ENCODE data around the gene CAMSAP3.
"Not testable (repeated sequence)": the region's sequence is repeated elsewhere in the genome, so short reads cannot be mapped to it uniquely, and the experiment has no call there.

CAMSAP3 gene

DNA sequence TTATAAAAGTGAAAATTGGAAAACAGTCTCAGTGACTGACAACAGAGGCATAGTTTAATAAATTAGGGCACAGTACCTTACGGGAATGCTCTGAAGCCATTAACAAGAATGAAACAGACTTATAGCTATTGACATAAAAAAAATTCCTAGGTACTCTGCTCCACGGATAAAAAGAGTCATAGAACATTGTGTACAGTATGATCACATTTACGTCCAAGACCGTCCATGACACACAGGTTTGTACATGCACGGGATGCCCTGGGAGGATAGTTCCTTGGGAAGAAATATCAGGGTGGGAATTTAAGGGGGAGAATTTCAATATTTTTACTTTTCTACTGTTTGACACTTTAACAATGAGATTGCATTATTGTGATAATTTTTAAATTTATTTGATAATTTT, 24.9 kb upstream of the CAMSAP3 start:
- FAIRE-seq = no peak

GRCh38 chr19:7575434-7576040, 20.1 kb upstream of the CAMSAP3 start:
- DNase-seq (ENCODE audit: insufficient read length, low spot score) = no peak

More for the DNA sequence above, 24.9 kb upstream of the CAMSAP3 start:
- DNase-seq (ENCODE audit: insufficient read length, low spot score) = no peak

DNA sequence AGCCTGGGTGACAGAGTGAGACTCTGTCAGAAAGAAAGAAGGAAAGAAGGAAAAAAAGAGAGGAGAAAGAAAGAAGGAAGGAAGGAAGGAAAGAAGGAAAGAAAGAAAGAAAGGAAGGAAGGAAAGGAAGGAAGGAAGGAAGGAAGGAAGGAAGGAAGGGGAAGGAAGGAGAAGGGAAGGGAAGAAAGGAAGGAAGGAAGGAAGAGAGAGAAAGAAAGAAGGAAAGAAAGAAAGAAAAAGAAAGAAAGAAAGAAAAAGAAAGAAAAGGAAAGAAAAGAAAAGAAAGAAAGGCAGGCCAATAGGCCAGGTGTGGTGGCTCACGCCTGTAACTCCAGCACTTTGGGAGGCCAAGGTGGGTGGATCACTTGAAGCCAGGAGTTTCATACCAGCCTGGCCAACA, 18.2 kb upstream of the CAMSAP3 start:
- DNase-seq (ENCODE audit: insufficient read length, low spot score); FAIRE-seq: not testable (repeated sequence)

More at GRCh38 chr19:7575434-7576040, 20.1 kb upstream of the CAMSAP3 start:
- FAIRE-seq = no peak

GRCh38 chr19:7578127-7578526, 17.5 kb upstream of the CAMSAP3 start:
- FAIRE-seq (no peak), DNase-seq (ENCODE audit: insufficient read length, low spot score) (no peak)

- no peak for DNase-seq (ENCODE audit: insufficient read length, low spot score)
- FAIRE-seq = no peak
Measured at GRCh38 chr19:7579182-7579581, 16.5 kb upstream of the CAMSAP3 start.

DNA sequence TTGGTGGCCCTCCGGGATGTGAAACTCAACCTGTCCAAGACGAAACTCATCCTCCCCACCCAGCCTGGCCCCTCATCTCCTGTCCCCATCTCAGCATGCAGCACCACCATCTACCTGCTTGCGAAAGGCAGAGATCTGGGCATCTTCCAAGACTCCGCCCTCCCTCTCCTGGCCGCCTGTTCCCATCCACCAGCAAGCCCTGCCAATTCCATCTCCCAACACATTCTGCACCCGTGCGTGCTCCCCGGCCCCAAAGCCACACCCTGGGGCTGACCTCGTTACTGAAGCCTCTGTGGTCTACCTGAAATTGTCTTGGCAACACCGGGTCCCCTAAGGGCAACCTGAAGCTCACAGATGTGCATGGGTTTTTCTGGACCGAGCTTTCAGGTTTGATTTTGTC, 13.2 kb upstream of the CAMSAP3 start:
- no peak for DNase-seq (ENCODE audit: insufficient read length, low spot score)
- no peak for FAIRE-seq

GRCh38 chr19:7589822-7590221, 5.8 kb upstream of the CAMSAP3 start:
- FAIRE-seq (no peak), DNase-seq (ENCODE audit: insufficient read length, low spot score) (no peak)

GRCh38 chr19:7590256-7590655, 5.4 kb upstream of the CAMSAP3 start:
- FAIRE-seq = no peak

GRCh38 chr19:7596211-7596937, 711 bp downstream of the CAMSAP3 start:
- FAIRE-seq (no peak), DNase-seq (ENCODE audit: insufficient read length, low spot score) (no peak)

More at GRCh38 chr19:7590256-7590655, 5.4 kb upstream of the CAMSAP3 start:
- DNase-seq (ENCODE audit: insufficient read length, low spot score) = no peak

DNA sequence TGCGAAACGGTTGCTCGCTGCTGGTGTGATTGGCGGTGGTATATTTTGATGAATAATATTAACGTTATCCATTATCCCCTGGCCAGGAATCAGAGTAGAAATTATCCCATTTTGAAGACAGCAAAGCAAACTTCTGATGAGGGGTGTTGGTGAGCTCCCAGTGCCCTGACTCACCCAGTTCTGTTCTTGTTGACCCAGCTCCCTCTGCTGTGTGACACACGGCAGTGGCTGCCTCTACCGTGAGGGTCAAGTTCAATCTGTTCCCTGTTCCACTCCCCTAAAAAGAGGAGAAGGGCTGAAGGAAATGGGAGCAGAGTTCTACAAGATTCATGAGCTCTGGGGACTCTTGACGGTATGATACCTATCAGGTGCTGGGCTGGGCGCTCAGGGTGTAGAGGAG, 2.0 kb downstream of the CAMSAP3 start:
- no peak for FAIRE-seq
- no peak for DNase-seq (ENCODE audit: insufficient read length, low spot score)

GRCh38 chr19:7598180-7598579, 2.5 kb downstream of the CAMSAP3 start:
- no peak for FAIRE-seq
- no peak for DNase-seq (ENCODE audit: insufficient read length, low spot score)

GRCh38 chr19:7600721-7601120, 5.1 kb downstream of the CAMSAP3 start:
- DNase-seq (ENCODE audit: insufficient read length, low spot score) = no peak
- no peak for FAIRE-seq

DNA sequence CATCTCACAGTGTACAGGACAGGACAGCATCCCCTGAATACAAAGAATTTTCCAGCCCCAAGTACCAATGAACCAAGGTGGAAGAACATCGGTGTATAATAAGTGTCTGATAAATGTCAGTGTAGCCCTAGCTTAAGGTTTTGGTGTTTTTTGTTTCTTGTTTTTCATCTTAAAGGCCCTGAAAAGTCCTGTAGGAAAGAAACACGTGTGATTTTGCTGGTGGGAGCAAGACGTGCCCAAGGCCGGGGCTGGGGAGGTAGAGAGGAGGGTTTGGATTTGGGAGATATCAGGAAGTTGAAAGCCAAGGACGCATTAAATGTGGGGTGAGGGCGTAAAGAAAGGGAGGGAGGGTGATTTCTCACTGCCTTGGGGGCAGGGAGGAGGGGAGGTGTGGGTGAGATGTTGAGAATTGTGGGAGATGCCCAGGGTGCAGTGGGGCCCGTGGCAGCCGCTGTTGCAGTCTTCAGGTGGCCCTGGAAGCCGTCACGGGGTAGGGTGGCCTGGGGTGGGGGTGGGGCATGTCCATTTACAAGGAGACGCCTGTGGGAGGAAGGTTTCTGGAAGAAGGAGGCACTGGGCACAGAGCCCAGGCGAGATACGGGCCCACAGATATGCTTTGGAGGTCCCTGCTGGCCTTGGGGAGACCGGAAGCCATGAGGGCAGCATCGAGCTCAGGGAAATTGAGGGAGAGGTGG, 6.7 kb downstream of the CAMSAP3 start:
- FAIRE-seq = no peak
- no peak for DNase-seq (ENCODE audit: insufficient read length, low spot score)

DNA sequence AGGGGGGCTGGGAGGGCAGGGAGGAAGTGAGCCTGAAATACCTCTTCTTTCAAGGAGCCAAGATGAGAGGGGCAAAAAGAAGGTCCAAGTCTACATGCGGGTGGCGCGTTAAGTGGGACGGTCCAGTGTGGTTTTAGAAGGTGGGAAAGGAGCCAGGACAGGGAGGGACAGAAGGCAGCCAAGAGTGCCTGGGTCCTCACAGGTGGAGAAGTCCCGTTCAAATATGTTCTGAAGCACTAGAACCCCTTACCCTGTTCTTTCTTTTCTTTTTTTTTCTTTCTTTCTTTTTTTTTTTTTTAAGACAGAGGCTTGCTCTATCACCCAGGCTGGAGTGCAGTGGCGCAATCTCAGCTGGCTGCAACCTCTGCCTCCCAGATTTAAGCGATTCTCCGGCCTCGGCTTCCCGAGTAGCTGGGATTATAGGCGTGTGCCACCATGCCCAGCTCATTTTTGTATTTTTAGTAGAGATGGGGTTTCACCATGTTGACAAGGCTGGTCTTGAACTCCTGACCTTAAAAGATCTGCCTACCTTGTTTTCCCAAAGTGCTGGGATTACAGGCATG, 7.4 kb downstream of the CAMSAP3 start:
- FAIRE-seq = no peak
- no peak for DNase-seq (ENCODE audit: insufficient read length, low spot score)

- DNase-seq (ENCODE audit: insufficient read length, low spot score) = no peak
- FAIRE-seq = no peak
Measured at GRCh38 chr19:7603919-7604318, 8.3 kb downstream of the CAMSAP3 start.

DNA sequence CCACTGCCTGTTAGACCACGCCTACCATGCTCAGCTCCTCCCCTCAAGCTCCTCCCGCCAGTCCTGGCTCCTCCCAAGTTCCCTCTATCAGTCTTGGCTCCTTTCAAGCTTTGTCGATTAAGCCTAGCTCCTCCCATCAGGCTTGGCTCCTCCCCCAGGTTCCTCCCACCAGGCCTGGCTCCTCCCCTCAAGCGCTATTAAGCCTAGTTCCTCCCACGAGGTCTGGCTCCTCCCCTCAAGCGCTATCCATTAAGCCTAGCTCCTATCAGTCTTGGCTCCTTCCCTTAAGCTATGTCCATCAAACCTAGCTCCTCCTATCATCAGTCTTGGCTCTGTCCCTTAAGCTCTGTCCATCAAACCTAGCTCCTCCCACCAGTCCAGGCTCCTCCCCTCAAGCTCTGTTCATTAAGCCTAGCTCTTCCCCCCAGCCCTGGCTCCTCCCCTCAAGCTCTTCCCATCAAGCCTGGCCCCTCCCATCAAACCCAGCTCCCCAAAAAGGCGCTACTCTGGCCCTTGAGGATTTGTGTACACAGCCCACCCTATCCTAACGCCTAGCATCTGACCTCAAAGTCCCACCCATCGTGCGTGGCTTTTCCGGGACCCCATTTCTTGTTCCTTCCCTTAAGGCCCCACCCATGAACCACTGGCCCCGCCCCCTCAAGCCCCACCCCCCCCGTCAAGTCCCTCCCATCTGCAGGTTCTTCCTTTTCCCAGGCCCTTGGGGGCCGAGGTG, 10.0 kb downstream of the CAMSAP3 start:
- FAIRE-seq (no peak), DNase-seq (ENCODE audit: insufficient read length, low spot score) (no peak)

DNA sequence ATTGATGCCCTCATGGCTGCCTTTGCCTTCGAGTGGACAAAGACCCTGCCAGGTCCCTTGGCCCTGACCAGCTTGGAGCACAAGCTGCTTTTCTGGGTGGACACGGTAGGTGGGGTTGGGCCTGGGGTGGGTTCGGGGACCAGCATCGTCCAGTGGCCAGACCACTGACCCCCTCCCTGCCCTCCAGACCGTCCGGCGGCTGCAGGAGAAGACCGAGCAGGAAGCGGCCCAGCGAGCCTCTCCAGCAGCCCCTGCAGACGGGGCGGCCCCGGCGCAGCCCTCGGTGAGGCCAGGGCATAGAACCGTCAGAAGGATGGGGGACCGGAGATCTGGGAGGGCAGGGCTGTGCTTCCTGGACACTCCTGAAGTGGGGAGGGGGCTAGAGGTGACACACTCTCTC, 10.6 kb downstream of the CAMSAP3 start:
- DNase-seq (ENCODE audit: insufficient read length, low spot score) (no peak), FAIRE-seq (no peak)

DNA sequence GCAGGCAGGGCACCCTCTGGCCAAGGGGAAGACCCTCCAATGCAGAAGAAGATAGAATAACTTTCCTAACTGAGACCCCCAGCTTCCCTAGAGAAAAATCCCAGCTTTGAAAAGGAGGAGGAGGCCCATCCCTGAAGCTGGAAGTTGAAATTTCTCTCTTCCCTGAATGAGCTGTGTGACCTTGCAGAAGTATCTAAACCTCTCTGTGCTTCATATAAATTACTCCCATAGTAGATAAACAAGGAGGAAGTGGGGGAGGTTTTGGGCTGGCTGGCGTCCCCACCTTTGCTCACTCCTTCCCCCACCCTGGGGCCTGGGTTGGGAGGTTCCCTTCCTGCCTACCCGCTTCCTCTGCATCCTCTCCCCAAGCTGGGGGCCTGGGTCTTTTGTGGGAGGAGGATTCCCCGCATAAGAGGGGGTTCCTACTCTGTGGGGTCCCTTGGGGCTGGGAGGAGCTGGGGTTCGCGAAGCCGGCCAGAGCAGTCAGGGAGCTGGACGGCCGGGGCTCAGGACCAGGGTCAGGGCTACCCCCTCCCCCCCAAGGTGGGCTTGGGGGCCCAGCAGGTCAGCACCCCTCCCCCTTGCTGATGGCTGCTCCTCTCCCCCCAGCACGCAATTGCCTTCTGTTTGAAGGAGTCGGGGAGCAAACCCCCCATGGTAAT, 11.7 kb downstream of the CAMSAP3 start:
- DNase-seq (ENCODE audit: insufficient read length, low spot score) = no peak
- FAIRE-seq = no peak

GRCh38 chr19:7607874-7608560, 12.4 kb downstream of the CAMSAP3 start:
- no peak for DNase-seq (ENCODE audit: insufficient read length, low spot score)
- FAIRE-seq = no peak
